Frontal cortex (tissue), 4 donors: Measurements from ENCODE around the gene C3orf20. TPM values are rescaled to one million over a fixed set of nuclear protein-coding genes. Genes with fewer than 3 reads are reported as not detected.
A peak's percentile ranks its signal among the peaks of the same experiment; 100 is the strongest.
"Not testable (repeated sequence)": the region's sequence is repeated elsewhere in the genome, so short reads cannot be mapped to it uniquely, and the experiment has no call there.

Experiments
- DNase-seq, 2 donors: peaks; one replicate each; pipeline ENCODE4 v3.0.0; 2012; ENCODE audit warnings: low spot score in 2 of 2
- FAIRE-seq: peaks from 2 replicates; lab custom pipeline; 2012; peaks lifted over from hg19 to GRCh38; lab: Jason Lieb, UNC
- total RNA-seq: library from RNA; depleted of rRNA; stranded (reverse); fragments of >200 nt; gene quantifications from one replicate; pipeline ENCODE4 v1.2.3, GENCODE V29; 2014
- donor health status: control.
- donor health status: control.
- donor health status: control.

C3orf20 gene
- total RNA-seq, 1 donor from 2014 or later: not detected

DNA sequence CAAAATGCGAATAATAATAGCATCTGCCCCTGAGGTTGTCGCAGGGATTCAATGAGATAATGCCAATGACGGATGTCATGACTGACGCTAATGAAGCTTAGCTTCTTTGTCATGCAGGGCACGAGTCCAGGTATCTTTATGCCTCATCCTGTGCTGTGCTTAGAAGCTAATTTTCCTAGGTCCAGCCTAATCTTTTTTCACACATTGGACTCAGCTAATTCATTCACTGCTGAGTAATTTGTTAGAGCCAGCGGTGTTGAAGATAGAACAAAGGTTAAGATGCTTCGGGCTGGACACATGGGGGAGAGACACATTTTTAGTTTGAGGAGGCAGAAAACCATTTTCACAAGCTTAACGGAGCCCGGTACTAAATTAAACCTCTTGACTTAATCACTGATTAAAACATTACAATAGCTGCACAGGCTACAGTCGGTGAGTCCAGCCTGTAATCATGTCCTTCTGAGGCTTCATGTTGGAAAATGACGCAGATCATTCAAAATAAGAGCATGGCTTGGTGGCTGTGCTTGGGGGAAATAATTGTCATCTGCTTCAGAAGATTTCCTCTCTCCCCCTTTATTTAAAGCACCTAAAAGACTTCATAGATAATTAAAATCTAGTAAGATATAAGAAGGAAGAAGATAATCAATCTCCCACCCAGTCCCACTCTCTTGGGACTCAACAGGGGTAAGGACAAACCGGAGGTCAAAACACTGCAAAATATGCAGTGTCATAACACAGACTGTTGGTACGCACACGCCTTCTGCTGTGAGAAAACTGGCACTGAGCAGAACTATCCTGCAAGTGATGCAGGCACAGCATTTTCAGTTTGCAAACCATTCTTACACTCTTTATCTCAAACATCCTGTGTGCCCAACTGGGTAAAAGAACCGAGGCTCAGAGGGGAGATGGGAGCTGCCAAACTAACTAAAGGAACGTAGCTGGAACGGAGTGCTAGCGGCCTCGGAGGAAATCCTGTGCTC lies 26.7 kb upstream of the C3orf20 start:
- no peak for FAIRE-seq
- DNase-seq: no peak

DNA sequence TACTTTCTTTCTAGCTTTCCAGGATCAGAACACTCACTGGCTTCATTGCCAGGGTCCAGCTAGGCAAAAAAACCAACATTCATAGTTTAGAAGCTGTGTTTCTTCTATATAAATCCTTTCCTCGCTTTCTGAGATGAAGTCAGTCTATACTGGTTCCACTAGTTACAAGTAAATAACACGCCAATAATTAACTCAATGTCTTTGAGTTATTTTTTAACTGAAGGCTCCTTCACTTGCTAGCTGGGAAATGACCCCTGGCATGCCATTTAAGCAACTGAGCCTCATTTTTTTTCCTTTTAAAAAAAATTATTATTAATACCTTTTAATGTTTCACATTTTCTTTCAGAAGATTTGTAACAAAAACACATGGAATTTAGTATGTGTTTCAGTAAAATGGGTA lies 25.5 kb upstream of the C3orf20 start:
- DNase-seq (no peak), FAIRE-seq (no peak)

DNA sequence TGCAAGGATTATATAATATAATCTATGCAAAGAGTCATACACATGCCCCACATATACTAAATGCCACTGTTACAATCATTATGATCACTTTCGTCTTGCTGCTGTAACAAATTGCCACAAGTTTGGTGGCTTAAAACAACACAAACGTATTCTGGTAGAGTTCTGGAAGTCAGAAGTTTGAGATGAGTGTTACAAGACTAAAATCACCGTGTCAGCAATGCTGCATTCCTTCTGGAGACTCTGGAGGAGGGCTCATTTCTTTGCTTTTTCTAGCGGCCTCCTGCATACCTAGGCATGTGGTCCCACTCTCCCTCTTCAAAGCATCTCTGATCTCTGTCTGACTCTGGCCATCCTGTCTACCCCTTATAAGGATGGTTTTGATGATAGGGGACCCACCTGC lies 24.7 kb upstream of the C3orf20 start:
- FAIRE-seq (no peak), DNase-seq (no peak)

DNA sequence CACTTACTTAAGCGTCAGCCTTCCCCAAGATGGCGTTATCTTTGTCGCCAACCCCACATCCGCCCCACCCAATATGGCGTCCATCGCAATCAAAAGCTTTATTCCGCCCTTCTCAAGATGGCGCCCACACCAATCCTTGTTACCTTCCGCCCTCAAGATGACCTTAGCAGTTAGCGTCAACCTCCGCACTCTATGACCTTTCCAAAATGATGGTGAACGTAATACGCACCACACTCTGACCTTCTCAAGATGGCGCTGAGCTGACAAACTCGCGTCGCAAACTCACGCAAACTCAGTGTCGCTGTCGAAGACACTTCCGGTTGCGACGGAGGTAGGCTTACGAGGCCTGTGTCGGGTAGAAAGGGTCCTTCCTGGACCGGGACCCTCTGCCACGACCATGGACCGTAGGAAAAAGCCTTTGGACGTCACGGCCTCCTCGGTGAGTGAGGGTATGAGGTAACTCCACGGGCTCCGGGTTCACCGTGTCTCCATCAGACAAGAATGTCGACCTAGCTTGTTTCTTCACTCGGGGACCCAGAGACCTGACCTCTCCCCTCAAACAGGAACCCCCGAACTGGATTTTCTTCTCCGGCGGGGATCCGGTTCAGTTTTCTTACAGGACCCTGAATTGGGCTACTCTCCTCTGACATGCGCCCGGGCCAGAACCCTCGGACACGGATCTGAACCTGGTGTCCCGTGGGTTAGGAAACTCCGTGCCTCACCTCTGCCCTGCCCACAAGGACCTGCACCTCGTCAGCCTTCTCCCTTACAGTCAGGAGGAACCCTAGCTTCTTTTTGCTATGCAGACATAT lies 23.3 kb upstream of the C3orf20 start, which contains the start of gene CCDC174:
Gene CCDC174 (plus strand): TSS at position 323 of the 812 bp plus-strand sequence. CDS start 75 bp downstream, at position 398.
- FAIRE-seq (peak; percentile 94), DNase-seq (peak; percentile 84 to 90)

DNA sequence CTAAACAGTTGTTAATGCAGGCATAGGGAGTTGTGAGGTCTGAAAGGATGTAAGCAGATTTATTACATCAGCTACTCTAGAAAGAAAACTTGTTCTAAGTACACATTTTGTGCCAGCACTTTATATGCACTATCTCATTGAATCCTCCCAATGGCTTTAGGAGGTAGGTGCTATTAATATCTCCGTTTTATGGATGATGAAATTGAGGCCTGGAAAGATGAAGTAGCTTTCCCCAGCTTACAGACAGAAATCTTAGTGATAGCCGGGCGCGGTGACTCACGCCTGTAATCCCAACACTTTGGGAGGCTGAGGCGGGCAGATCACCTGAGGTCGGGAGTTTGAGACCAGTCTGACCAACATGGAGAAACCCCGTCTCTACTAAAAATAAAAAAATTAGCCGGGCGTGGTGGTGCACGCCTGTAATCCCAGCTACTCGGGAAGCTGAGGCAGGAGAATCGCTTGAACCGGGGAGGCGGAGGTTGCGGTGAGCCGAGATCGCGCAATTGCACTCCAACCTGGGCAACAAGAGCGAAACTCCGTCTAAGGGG lies 22.5 kb upstream of the C3orf20 start:
- DNase-seq, FAIRE-seq: not testable (repeated sequence)

DNA sequence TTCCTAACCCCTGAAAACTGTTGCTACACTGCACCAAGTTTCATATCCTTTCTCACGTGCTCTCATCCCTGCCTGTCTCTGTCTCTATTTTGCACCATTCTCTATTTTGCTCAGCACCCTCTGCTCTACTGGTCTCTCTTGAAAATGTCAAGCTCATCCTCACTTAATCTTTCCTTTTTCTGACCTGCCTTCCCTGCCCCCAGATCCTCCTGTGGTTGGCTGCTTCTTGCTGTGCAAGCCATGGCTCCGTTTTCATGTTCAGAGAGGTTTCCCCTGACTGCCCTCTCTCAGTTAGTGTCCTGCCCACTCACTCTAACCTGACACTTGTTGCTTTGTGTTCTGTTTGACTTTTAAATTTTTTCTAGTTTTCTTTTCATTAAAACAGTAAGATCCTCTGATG lies 17.4 kb upstream of the C3orf20 start:
- FAIRE-seq (no peak), DNase-seq (no peak)

DNA sequence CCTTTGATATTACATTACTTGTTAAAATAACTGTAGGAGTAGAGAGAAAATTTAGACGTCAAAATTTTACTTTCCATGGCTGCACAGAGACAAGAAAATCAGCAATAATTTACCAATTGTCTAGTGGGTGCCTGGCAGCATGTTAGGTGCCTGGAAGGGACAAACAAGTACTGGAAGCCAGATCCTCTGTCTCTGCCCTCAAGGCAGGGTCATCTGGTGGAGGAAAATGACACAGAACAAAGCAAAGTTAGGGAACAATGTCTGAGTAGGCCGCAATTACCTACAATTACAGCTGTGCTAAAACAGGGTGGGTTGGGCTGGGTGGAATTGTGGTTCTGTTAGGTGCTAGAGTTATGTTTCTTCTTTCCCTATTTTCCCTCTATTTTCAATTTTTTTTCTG lies 16.0 kb upstream of the C3orf20 start:
- FAIRE-seq (no peak), DNase-seq (no peak)

DNA sequence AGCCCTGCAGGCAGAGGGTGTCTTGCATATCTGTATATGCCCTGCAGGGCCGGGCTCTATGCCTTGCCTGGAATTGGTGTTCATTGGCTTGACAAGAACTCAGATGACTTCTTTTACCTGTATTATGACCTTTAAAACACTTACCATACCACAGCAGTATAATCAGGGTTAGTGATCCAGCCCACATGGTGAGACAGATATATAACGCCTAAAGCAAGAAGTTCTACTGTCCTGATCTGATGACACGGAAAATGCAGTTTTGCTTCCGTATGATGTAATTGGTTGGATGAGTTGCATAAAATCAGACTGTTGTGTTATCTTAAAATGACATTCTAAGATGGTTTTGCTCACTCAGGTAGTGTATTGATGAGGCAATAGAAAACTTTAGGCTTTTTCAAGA lies 14.0 kb upstream of the C3orf20 start:
- DNase-seq (no peak), FAIRE-seq (no peak)

DNA sequence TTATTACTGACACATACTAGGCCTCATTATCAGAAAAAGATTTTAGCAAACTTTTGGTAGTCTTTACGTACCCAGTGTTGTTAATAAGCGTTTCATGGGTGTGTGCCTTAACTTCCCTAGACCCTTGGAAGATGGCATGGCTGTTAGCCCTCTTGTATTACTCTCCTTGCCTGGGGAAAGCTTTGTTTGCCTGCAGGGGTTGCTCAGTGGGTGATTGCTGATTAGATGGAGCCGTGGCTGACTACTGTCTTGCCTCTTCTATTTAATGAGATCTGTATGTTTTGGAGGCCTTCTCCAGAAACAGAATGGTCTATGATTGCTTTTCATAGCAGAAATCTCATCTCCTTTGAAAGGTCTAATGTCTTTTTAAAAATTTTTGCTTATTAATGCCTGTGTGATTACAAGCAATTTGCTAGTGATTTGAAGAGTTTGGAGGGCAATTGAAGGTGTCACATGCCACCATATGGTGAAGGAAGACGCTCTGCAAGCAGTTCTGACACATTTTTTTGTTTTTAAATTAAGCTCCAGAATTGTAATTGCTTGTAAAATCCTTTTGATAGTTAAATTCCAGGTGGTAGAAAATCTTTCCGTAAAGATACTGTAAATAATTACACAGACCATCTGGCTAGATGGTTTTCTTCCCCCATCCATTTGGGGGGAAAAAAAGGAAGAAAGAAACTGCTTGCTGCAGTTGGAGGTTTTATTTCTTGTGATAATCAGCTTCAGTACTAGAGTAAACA lies 11.4 kb upstream of the C3orf20 start:
- DNase-seq: no peak

DNA sequence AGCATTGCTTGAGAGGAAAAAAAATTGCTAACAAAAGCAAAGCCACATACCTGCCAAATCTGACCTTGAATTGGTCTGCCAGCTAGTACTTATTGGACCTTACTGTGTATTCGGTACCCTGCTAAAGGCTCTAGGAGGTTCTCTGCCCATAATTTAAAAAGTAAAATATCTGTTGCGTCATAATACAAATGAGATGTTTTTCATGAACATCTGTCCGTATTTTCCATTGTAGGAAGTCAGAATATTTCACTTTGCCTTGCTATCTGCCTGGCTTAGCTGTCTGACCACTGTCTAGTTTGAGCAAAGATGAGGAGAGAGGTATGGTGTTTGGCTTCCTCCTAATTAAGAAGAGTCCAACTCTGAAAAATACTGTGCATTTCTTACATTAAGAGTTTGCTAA lies 10.8 kb upstream of the C3orf20 start:
- FAIRE-seq: no peak
- DNase-seq: no peak

More for the DNA sequence above, 11.4 kb upstream of the C3orf20 start:
- FAIRE-seq: no peak

DNA sequence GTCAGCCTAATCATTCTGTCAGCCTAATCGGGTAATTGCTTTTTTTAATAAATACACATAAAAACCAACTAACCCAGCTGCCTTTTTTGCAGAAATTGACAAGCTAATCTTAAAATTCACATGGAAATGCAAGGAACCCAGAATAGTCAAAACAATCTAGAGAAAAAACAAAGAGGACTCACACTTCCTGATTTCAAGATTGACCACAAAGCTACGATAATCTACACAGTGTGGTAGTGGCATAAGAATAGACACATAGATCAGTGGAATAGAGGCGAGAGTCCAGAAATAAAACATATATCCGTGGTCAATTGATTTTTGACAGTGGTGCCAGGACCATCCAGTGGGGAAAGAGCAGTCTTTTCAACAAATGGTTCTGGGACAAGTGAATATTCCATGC lies 2.4 kb upstream of the C3orf20 start:
- DNase-seq (no peak), FAIRE-seq (no peak)

DNA sequence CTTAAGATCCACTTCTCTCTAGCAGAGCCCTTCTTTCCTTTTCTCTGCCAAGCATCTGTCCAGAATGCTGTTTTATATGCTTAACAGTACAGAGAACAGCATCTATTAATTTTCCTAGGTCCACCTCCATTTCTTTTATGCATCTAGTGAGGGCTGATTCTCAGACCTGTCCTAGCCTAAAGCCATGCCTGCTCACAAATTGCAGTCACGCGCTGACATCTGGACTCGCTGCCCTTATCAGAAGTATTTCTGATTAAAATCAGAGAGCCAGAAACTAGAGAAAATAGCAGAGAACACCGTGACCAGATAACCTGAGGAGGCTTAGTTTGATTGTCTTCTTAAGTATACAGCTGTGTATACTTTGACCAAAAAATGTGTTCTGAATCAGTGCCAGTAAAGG lies 1.9 kb downstream of the C3orf20 start:
- no peak for DNase-seq
- no peak for FAIRE-seq

DNA sequence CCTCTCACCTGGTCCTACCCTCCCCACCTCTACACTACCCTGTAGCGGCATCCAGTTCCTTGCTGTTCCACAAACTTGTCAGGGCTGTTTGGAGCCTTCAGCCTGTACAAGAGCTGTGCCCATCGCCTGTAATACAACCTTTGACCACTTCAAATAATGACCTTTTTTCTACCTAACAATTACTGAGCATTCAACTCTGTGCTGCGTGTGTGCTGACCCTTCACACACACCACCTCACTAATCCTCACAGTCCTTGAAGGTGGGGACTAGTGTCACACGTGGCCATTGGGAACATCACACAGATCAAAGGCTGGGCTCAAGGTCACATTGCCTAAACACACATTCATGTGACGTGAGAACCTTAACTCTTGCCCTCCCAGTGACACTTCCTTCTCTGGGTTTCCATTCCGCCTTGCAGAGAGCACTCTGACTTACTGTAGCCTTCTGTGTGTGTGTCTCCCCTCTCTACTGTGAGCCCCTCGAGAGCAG lies 3.1 kb downstream of the C3orf20 start:
- FAIRE-seq (no peak), DNase-seq (no peak)

DNA sequence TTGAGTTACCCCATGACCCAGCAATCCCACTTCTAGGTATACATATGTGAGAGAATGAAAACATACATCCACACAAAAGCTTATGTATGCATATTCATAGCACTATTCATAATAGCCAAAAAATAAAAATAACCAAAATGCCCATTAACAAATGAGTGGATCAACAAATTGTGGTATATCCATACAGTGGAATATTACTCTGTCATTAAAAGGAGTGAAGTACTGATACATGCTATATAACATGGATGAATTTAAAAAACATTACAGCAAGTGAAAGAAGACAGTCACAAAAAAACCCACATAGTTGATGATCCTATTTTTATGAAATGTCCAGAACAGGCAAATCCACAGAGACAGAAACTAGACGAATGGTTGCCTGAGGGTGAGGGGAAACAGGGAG lies 5.2 kb downstream of the C3orf20 start:
- DNase-seq: no peak
- FAIRE-seq: no peak

DNA sequence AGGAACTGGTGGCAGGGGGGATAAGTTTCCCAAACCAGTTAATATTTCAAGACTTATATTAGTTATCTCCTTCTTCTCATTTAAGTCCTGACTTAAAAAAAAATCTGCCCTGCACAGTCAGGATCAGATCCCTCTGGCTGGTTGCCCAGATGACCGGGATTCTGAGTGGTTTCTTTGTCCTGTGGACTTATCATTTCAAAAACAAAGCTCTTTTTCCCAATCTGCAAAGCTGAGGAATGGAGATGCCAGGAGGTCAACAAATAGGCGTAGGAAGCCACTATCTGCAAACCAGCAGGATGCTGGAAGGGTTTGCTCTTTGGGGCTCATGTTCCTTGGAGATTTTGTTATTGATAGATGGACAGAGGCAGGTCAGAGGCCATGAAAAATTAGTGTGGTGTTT lies 5.8 kb downstream of the C3orf20 start:
- DNase-seq (no peak), FAIRE-seq (no peak)

DNA sequence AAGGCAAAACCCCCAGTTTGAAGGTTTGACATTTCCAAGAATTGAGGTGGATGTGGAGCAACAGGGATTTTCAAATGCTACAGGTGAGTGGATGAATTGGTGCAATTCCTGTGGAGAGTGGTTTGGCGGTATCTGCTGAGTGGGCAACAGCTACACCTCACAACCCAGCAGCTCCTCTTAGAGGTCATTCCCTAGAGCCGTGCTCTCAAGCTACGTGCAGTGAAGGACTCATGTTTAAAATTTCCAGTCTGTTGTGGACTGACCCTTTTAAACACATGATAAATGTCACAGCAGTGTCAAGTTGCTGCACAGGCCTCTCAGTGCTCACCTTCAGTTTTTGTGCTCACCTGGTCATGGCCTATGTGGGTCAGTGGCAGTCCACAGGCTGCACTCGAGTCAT lies 9.5 kb downstream of the C3orf20 start:
- DNase-seq (no peak), FAIRE-seq (no peak)

DNA sequence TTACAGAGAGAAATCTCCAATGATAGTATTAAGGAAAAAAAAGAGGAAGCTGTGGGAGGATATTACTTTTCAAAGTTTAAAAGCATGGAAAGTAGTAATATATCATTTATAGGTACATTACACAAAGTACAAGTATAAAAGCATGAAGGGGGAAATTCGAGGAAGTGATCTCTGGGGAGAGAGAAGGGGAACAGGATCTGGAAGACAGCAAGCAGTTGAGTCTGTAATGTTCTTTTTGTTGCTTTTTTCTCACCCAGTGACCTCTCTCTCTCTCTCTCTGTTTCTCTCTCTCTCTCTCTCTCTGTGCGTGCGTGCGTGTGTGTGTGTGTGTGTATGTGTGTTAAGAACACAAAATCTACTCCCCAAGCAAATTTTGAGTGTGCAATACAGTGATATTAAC lies 10.2 kb downstream of the C3orf20 start:
- no peak for FAIRE-seq
- no peak for DNase-seq

DNA sequence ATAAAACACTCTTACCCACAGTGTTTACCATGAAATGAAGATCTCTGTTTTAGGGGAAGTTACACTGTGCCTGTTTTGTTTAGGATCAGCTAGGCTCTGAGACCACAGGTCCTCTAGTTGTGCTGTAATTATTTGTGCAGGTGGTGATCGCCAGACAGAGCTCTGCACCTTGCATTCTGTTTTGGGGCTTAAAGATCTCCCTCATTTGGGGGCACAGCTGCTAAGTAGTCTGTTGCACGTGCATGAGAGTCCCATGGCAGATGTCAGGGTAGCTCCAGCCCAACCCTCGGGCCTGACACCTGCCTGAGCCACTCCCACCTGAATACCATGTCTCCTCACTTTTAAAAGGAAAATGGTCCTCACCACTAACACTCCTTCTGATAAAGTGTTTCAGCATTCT lies 12.4 kb downstream of the C3orf20 start:
- DNase-seq (no peak), FAIRE-seq (no peak)

DNA sequence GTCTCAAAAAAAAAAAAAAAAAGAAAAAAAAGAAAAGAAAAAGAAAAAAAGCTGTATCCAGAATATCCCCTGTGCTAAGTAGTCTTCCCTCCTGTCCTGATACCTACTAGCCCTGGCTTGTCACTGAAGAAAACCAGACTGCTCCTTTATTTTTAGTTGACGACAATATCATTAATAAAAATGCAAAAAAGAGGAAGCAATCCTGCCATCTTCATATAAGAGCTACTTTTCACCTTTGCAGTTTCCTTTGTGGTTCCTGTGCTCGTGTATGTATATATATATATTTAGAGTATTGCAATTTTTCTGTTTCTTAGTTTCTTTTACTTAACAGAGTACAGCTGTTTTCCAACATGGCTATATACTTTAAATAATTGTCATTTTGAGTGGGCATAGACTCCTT lies 13.6 kb downstream of the C3orf20 start:
- DNase-seq (no peak), FAIRE-seq (no peak)
